GM23248 (cell line): ENCODE measurements around the gene LRIG2. TPM values are rescaled to one million over a fixed set of nuclear protein-coding genes. Genes with fewer than 3 reads are reported as not detected.
"Not testable (repeated sequence)": the region's sequence is repeated elsewhere in the genome, so short reads cannot be mapped to it uniquely, and the experiment has no call there.

Source experiments
- DNase-seq: peaks from one replicate; pipeline ENCODE4 v3.0.0-alpha.2; 2015
- H2AFZ ChIP-seq: fragments of 200-600 bp; sonication (generic); 2 replicates; pipeline ENCODE4 v1.6.1; 2016; ENCODE audit warnings: antibody characterized with exemption
- H3F3A ChIP-seq: fragments of 200-600 bp; sonication (generic); 2 replicates; pipeline ENCODE4 v1.6.1; 2016; ENCODE audit warnings: mild to moderate bottlenecking, antibody characterized with exemption, mixed run types; ENCODE audit not compliant: insufficient read depth
- H3K27ac ChIP-seq: fragments of 200-600 bp; sonication (generic); 2 replicates; pipeline ENCODE4 v1.5.1; 2016; ENCODE audit warnings: mild to moderate bottlenecking
- H3K27me3 ChIP-seq: fragments of 200-600 bp; sonication (generic); replicated peaks from 2 replicates; pipeline ENCODE4 v1.6.1; 2016; ENCODE audit warnings: mild to moderate bottlenecking; ENCODE audit not compliant: insufficient read depth
- H3K36me3 ChIP-seq: fragments of 200-600 bp; sonication (generic); 2 replicates; pipeline ENCODE4 v1.6.1; 2016; ENCODE audit warnings: low read depth, mild to moderate bottlenecking
- H3K4me1 ChIP-seq: fragments of 200-600 bp; sonication (generic); 2 replicates; pipeline ENCODE4 v1.6.1; 2016; ENCODE audit warnings: mild to moderate bottlenecking; ENCODE audit not compliant: insufficient read depth
- H3K4me2 ChIP-seq: fragments of 200-600 bp; sonication (generic); one replicate; pipeline ENCODE4 v1.6.1; 2016; ENCODE audit warnings: mild to moderate bottlenecking; ENCODE audit not compliant: unreplicated experiment
- H3K4me3 ChIP-seq: fragments of 200-600 bp; sonication (generic); 2 replicates; pipeline ENCODE4 v1.5.1; 2016; ENCODE audit warnings: mild to moderate bottlenecking
- H3K79me2 ChIP-seq: fragments of 200-600 bp; sonication (generic); 2 replicates; pipeline ENCODE4 v1.6.1; 2016; ENCODE audit warnings: mild to moderate bottlenecking; ENCODE audit not compliant: insufficient read depth
- H3K9ac ChIP-seq: fragments of 200-600 bp; sonication (generic); 2 replicates; pipeline ENCODE4 v1.6.1; 2016; ENCODE audit warnings: mild to moderate bottlenecking
- H3K9me2 ChIP-seq: fragments of 200-600 bp; sonication (generic); 2 replicates; pipeline ENCODE4 v1.6.1; 2016; ENCODE audit warnings: mixed run types, mild to moderate bottlenecking, moderate library complexity; ENCODE audit not compliant: insufficient read depth
- H3K9me3 ChIP-seq: fragments of 200-600 bp; sonication (generic); one replicate; pipeline ENCODE4 v1.6.1; 2017; ENCODE audit warnings: low read depth
- H4K20me1 ChIP-seq: fragments of 200-600 bp; sonication (generic); 2 replicates; pipeline ENCODE4 v1.6.0; 2016; ENCODE audit not compliant: insufficient read depth
- EZH2 ChIP-seq: fragments of 200-600 bp; sonication (generic); IDR thresholded peaks from 2 replicates; pipeline ENCODE4 v1.6.1; 2018; ENCODE audit warnings: antibody characterized with exemption, mild to moderate bottlenecking; ENCODE audit not compliant: insufficient read depth, poor library complexity, severe bottlenecking
- EZH2phosphoT487 ChIP-seq: fragments of 200-600 bp; sonication (generic); IDR thresholded peaks from 2 replicates; pipeline ENCODE4 v1.6.1; 2018; ENCODE audit warnings: antibody characterized with exemption, moderate library complexity, mild to moderate bottlenecking, low read depth; ENCODE audit not compliant: insufficient read depth
- WGBS, 2 experiments: methylation state at CpG; one replicate each; pipeline ENCODE4 v1.1.6; 2015 to 2017; ENCODE audit warnings: low lambda C conversion rate in 2 of 2, low coverage in 1 of 2; ENCODE audit errors: missing lambda C conversion rate in 2 of 2; 5-methylcytosine and 5-hydroxymethylcytosine counted together
- in situ Hi-C: fragments of 300-500 bp; cut with MboI; formaldehyde crosslinking; loops from 2 replicates; pipeline ENCODE4 v1.15.0; 2020
- polyA plus RNA-seq: library from polyadenylated mRNA; unstranded; fragments of >200 nt; fragmentation: Nextera tagmentation; extraction: Ambion mirVana; gene quantifications from 2 replicates; pipeline ENCODE4 v1.2.1, GENCODE V29; 2016
- total RNA-seq: library from RNA; depleted of rRNA; stranded (reverse); fragments of >200 nt; shearing (Covaris generic); gene quantifications from 2 replicates; pipeline ENCODE4 v1.2.3, GENCODE V29; 2014

LRIG2 gene
- total and polyA plus RNA-seq, 2 experiments from 2014 or later = 4.1 to 6.3 TPM

DNA sequence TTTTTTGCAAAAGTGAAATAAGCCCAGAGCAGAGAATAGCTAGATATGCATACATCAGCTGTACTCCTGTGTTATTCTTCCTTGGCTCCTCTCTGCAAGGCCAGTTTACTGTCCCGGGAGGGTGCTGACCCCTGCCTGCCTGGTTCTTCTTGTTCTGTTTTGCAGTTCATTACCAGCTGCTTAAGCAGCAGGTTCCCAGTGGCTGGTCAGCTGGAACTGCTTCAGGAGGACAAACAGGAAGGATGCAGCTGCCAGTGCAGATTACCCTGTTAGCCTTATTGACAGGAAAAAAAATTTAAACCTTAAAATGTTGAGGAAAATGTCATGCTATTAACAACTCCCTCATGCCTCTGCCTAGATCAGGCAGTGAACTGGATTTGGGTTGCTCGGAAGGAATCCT is 16.0 kb upstream of the LRIG2 start:
- Histone ChIP-seq H3K36me3 (no peaks in the 10 kb centered on the region), H3K79me2 (no peaks in the 10 kb centered on the region), H3K4me3 (no peak overlapping the region), H3K9ac (no peak overlapping the region), H3K27me3 (no peaks in the 10 kb centered on the region), H3K4me2 (no peak overlapping the region), H3F3A (no peaks in the 10 kb centered on the region), H3K4me1 (no peaks in the 10 kb centered on the region), H2AFZ (no peak overlapping the region), H3K9me3 (no peaks in the 10 kb centered on the region), H3K27ac (no peak overlapping the region), H4K20me1 (no peaks in the 10 kb centered on the region), H3K9me2 (no peaks in the 10 kb centered on the region)
- TF ChIP-seq EZH2phosphoT487 = no peak
- TF ChIP-seq EZH2 = no peak
- no peak for DNase-seq
- in situ Hi-C loops = no loop called here
- WGBS, 2 experiments = 47 to 48% methylated on average over 2 of the region's 2 CpGs

DNA sequence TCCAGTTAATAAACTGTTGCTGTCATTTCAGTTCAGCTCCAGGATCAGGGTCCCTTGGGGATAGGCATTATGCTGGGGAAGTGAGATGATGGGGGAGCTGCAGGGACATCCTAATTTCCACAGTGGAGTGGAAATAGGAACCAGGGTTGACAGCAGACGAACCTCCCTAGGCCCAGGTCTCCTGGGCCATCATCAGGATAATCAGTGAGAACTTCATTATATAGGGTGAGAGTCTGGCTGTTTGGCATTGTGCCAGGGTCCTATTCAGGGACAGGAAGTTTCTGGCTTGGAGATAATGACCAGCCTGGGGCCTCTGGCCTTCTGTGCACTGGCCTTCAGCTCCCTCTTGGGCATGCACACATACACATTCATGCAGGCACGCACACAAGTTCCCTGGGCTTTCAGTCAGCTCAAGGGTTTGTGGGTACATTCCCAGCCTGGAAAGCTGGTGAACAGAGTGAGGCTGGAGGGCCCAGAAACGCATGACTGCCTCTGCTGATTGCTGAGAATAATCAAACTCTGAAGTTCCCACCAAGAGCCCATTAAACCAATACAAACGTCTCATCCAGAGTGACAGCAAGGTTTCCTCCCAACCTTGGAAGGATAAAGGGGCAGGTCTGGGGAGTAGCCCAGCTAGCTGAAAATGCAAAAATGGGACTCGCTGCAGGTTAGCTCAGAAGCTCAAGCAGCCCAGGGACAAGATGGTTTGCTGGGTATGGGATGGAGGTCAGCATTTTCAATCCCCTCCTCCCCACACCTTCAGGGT is 13.9 kb upstream of the LRIG2 start:
- TF ChIP-seq EZH2phosphoT487 (no peak), EZH2 (no peak)
- Histone ChIP-seq H4K20me1 (no peaks in the 10 kb centered on the region), H2AFZ (no peak overlapping the region), H3K9me2 (no peaks in the 10 kb centered on the region), H3K9ac (no peak overlapping the region), H3K36me3 (no peaks in the 10 kb centered on the region), H3K4me1 (no peaks in the 10 kb centered on the region), H3F3A (no peaks in the 10 kb centered on the region), H3K27ac (no peak overlapping the region), H3K4me3 (no peak overlapping the region), H3K9me3 (no peaks in the 10 kb centered on the region), H3K79me2 (no peaks in the 10 kb centered on the region), H3K4me2 (no peak overlapping the region), H3K27me3 (no peaks in the 10 kb centered on the region)
- 59 to 61% methylated on average over 5 of the region's 5 CpGs for WGBS, 2 experiments
- no peak for DNase-seq
- in situ Hi-C loops = no loop called here

DNA sequence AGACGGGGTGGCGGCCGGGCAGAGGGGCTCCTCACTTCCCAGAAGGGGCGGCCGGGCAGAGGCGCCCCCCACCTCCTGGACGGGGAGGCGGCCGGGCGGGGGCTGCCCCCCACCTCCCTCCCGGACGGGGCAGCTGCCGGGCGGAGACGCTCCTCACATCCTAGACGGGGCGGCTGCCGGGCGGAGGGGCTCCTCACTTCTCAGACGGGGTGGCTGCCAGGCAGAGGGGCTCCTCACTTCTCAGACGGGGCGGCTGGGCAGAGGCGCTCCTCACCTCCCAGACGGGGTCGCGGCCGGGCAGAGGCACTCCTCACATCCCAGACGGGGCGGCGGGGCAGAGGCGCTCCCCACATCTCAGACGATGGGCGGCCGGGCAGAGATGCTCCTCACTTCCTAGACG is 9.5 kb upstream of the LRIG2 start:
- H3K79me2 ChIP-seq, H3K36me3 ChIP-seq, H3K9ac ChIP-seq, H3K27me3 ChIP-seq, H3F3A ChIP-seq, H3K9me2 ChIP-seq, H3K27ac ChIP-seq, H3K4me1 ChIP-seq, H3K4me3 ChIP-seq, H2AFZ ChIP-seq, H4K20me1 ChIP-seq, in situ Hi-C loops, DNase-seq, H3K4me2 ChIP-seq, H3K9me3 ChIP-seq: not testable (repeated sequence)
- 92 to 100% methylated on average over 1 to 26 of the region's 35 CpGs for WGBS, 2 experiments

GRCh38 chr1:113072141-113072756 is 749 bp upstream of the LRIG2 start:
- H4K20me1 ChIP-seq = no peaks in the 10 kb centered on the region
- DNase-seq = no peak
- H3K27ac ChIP-seq = peak overlapping the region; percentile 93; the same call in 1 of the 2 replicates
- no peaks in the 10 kb centered on the region for H3K27me3 ChIP-seq
- peaks cover 28% of the 10 kb centered on the region for H3K4me1 ChIP-seq
- in situ Hi-C loops = no loop called here
- peak overlapping the region; percentile 90 for H2AFZ ChIP-seq
- peak overlapping the region; percentile 92 for H3K4me3 ChIP-seq
- no peaks in the 10 kb centered on the region for H3K9me3 ChIP-seq
- H3K36me3 ChIP-seq = no peaks in the 10 kb centered on the region
- peaks cover 17% of the 10 kb centered on the region for H3F3A ChIP-seq
- TF ChIP-seq EZH2phosphoT487 (no peak), EZH2 (no peak)
- WGBS, 2 experiments = 53 to 54% methylated on average over 6 of the region's 6 CpGs
- H3K4me2 ChIP-seq = peak overlapping the region; percentile 82
- H3K9ac ChIP-seq = peak overlapping the region; percentile 93
- H3K9me2 ChIP-seq = no peaks in the 10 kb centered on the region
- H3K79me2 ChIP-seq = peaks cover 38% of the 10 kb centered on the region
